IMR-90 (cell line): Measurements from ENCODE around the gene PIP4K2B. TPM values are rescaled to one million over a fixed set of nuclear protein-coding genes. Genes with fewer than 3 reads are reported as not detected.
A peak's percentile ranks its signal among the peaks of the same experiment; 100 is the strongest.

ENCODE experiments used
- ATAC-seq: fragments of 200-7000 bp; cut with Tn5 transposase; 2 replicates; pipeline ENCODE4 v1.9.1; 2020; ENCODE audit warnings: low read depth, mild to moderate bottlenecking, moderate library complexity
- BruUV-seq: library from RNA; stranded (reverse); fragments of 400-500 nt; replicated peaks from 2 replicates; lab custom pipeline; 2021; lab: Mats Ljungman, UMichigan
- CTCF ChIA-PET: fragments of 300-600 bp; formaldehyde crosslinking; extraction: SDS; loops from one replicate; lab custom pipeline; 2021; ENCODE audit warnings: antibody characterized with exemption; lab: Yijun Ruan, JAX
- POLR2A ChIA-PET: fragments of 300-600 bp; sonication (Branson Sonifier 250); formaldehyde crosslinking; loops from one replicate; lab custom pipeline; 2022; ENCODE audit warnings: antibody characterized with exemption; ENCODE audit not compliant: unreplicated experiment; lab: Charles Lee
- DNase-seq: peaks from one replicate; pipeline ENCODE4 v3.0.0; 2013
- H2AFZ ChIP-seq: replicated peaks from 2 replicates; pipeline ENCODE3; 2013; ENCODE audit warnings: low read length, mild to moderate bottlenecking; ENCODE audit not compliant: poor library complexity
- H2AK5ac ChIP-seq: 2 replicates; pipeline ENCODE4 v1.6.1; 2013; ENCODE audit warnings: low read depth, low read length, inconsistent platforms
- H2AK9ac ChIP-seq: replicated peaks from 2 replicates; pipeline ENCODE3; 2013; ENCODE audit warnings: mild to moderate bottlenecking, low read depth, low read length, moderate library complexity; ENCODE audit not compliant: poor library complexity
- H2BK120ac ChIP-seq: 2 replicates; pipeline ENCODE4 v1.6.1; 2013; ENCODE audit warnings: low read depth, low read length, inconsistent platforms
- H2BK15ac ChIP-seq: 3 replicates; pipeline ENCODE4 v1.6.1; 2013; ENCODE audit warnings: low read depth, low read length, inconsistent platforms
- H2BK20ac ChIP-seq: 2 replicates; pipeline ENCODE4 v1.6.1; 2013; ENCODE audit warnings: low read depth, mild to moderate bottlenecking, inconsistent platforms, low read length, moderate library complexity
- H2BK5ac ChIP-seq: 2 replicates; pipeline ENCODE4 v1.6.1; 2013; ENCODE audit warnings: mild to moderate bottlenecking, low read depth, low read length, inconsistent platforms; ENCODE audit not compliant: poor library complexity, severe bottlenecking
- H3K14ac ChIP-seq: replicated peaks from 2 replicates; pipeline ENCODE4 v1.6.1; 2013; ENCODE audit warnings: low read depth, low read length, inconsistent platforms
- H3K18ac ChIP-seq: 2 replicates; pipeline ENCODE4 v1.6.1; 2013; ENCODE audit warnings: low read depth, low read length, control low read depth
- H3K23ac ChIP-seq: 2 replicates; pipeline ENCODE4 v1.6.1; 2013; ENCODE audit warnings: low read depth, low read length, inconsistent platforms
- H3K27ac ChIP-seq: 2 replicates; pipeline ENCODE4 v1.5.1; 2013; ENCODE audit warnings: mild to moderate bottlenecking, control low read depth, low read length; ENCODE audit not compliant: insufficient read depth
- H3K27me3 ChIP-seq: 2 replicates; pipeline ENCODE4 v1.6.1; 2013; ENCODE audit warnings: low read length; ENCODE audit not compliant: control insufficient read depth, insufficient read depth
- H3K36me3 ChIP-seq: 2 replicates; pipeline ENCODE4 v1.6.1; 2013; ENCODE audit warnings: low read length, mixed read lengths; ENCODE audit not compliant: control insufficient read depth, insufficient read depth
- H3K4ac ChIP-seq: 2 replicates; pipeline ENCODE4 v1.6.1; 2013; ENCODE audit warnings: low read depth, low read length, inconsistent platforms
- H3K4me1 ChIP-seq: 2 replicates; pipeline ENCODE4 v1.6.1; 2013; ENCODE audit warnings: low read length, mixed read lengths; ENCODE audit not compliant: control insufficient read depth, insufficient read depth
- H3K4me2 ChIP-seq: 2 replicates; pipeline ENCODE4 v1.6.1; 2013; ENCODE audit warnings: low read depth, mild to moderate bottlenecking, control low read depth, low read length, moderate library complexity
- H3K4me3 ChIP-seq: 2 replicates; pipeline ENCODE4 v1.5.1; 2013; ENCODE audit warnings: low read depth, mild to moderate bottlenecking, control low read depth, low read length, moderate library complexity; ENCODE audit not compliant: insufficient read depth
- H3K56ac ChIP-seq: 2 replicates; pipeline ENCODE4 v1.6.1; 2013; ENCODE audit warnings: low read length, inconsistent platforms; ENCODE audit not compliant: insufficient read depth; ENCODE audit errors: extremely low read depth
- H3K79me1 ChIP-seq, 2 experiments: 2 replicates each; pipeline ENCODE4 v1.6.1; 2013; ENCODE audit warnings: low read length in 2 of 2, inconsistent platforms in 1 of 2, low read depth in 1 of 2
- H3K9ac ChIP-seq: 2 replicates; pipeline ENCODE4 v1.6.1; 2013; ENCODE audit warnings: low read depth, low read length, control low read depth
- H3K9me1 ChIP-seq: 2 replicates; pipeline ENCODE4 v1.6.1; 2013; ENCODE audit warnings: low read length, inconsistent platforms; ENCODE audit not compliant: insufficient read depth
- H3K9me3 ChIP-seq: 2 replicates; pipeline ENCODE4 v1.6.1; 2013; ENCODE audit warnings: low read length; ENCODE audit not compliant: control insufficient read depth, insufficient read depth
- H4K20me1 ChIP-seq: 2 replicates; pipeline ENCODE4 v1.6.1; 2013; ENCODE audit warnings: low read length, inconsistent platforms; ENCODE audit not compliant: insufficient read depth
- H4K5ac ChIP-seq: 2 replicates; pipeline ENCODE4 v1.6.1; 2013; ENCODE audit warnings: mild to moderate bottlenecking, low read depth, low read length, control low read depth
- H4K8ac ChIP-seq, 2 experiments: 2 replicates each; pipeline ENCODE4 v1.6.1; 2013; ENCODE audit warnings: low read depth in 2 of 2, low read length in 2 of 2, control low read depth in 1 of 2, inconsistent platforms in 1 of 2
- H4K91ac ChIP-seq: 2 replicates; pipeline ENCODE4 v1.6.1; 2013; ENCODE audit warnings: low read depth, low read length, inconsistent platforms; ENCODE audit not compliant: insufficient read depth
- FOS ChIP-seq: fragments of 150-350 bp; IDR thresholded peaks from 2 replicates; pipeline ENCODE4 v1.6.1; 2016; ENCODE audit warnings: low read depth, low read length
- WGBS, 2 experiments: methylation state at CpG; one replicate each; pipeline versions ENCODE4 v1.1.5 to v1.1.7; 2013; ENCODE audit warnings: missing lambda C conversion rate in 2 of 2; ENCODE audit not compliant: insufficient read length in 1 of 2; ENCODE audit errors: extremely low coverage in 2 of 2; 5-methylcytosine and 5-hydroxymethylcytosine counted together
- dilution Hi-C: fragments of 300-500 bp; cut with HindIII; formaldehyde crosslinking; loops from one replicate; pipeline ENCODE4 v1.14.3; 2018; ENCODE audit warnings: low sequenced_read_pairs; ENCODE audit not compliant: unreplicated experiment
- in situ Hi-C: fragments of 300-500 bp; cut with MboI; formaldehyde crosslinking; loops from 3 replicates; pipeline ENCODE4 v1.14.3; 2019; ENCODE audit warnings: low sequenced_read_pairs, inconsistent platforms, mixed read lengths
- intact Hi-C: fragments of 100-400 bp; cut with micrococcal nuclease; formaldehyde crosslinking; loops from 2 replicates; pipeline ENCODE4 v1.10.0; 2022
- microRNA-seq, 2 experiments: library from miRNA; stranded (forward) in 1 of 2; unstranded in 1 of 2; fragments of 10-50 nt in 1 of 2; fragments of <30 nt in 1 of 2; gene quantifications in 1 of 2; microRNA quantifications in 1 of 2; one replicate each; pipeline versions ENCODE3 to v1.1.0; 2013 to 2020; ENCODE audit not compliant: insufficient read depth in 1 of 2, insufficient read length in 1 of 2, unreplicated experiment in 1 of 2
- polyA plus RNA-seq, 3 experiments: library from polyadenylated mRNA; depleted of rRNA; stranded (reverse); fragments of >200 nt; gene quantifications; 2 replicates each; pipeline ENCODE4 v1.2.3, GENCODE V29; 2012; ENCODE audit warnings: low replicate concordance in 1 of 3
- small RNA-seq, 5 experiments: library from RNA; depleted of rRNA; stranded (forward); fragments of <200 nt; gene quantifications; one replicate each; pipeline ENCODE3, GENCODE V24; 2012
- total RNA-seq: library from RNA; depleted of rRNA; stranded (reverse); fragments of >200 nt; gene quantifications from 2 replicates; pipeline ENCODE4 v1.2.3, GENCODE V29; 2012; rRNA removed

The PIP4K2B gene
- total and polyA plus RNA-seq, 2 of the 4 experiments (the other 2 are of a cell fraction) = 40.0 to 40.2 TPM

DNA sequence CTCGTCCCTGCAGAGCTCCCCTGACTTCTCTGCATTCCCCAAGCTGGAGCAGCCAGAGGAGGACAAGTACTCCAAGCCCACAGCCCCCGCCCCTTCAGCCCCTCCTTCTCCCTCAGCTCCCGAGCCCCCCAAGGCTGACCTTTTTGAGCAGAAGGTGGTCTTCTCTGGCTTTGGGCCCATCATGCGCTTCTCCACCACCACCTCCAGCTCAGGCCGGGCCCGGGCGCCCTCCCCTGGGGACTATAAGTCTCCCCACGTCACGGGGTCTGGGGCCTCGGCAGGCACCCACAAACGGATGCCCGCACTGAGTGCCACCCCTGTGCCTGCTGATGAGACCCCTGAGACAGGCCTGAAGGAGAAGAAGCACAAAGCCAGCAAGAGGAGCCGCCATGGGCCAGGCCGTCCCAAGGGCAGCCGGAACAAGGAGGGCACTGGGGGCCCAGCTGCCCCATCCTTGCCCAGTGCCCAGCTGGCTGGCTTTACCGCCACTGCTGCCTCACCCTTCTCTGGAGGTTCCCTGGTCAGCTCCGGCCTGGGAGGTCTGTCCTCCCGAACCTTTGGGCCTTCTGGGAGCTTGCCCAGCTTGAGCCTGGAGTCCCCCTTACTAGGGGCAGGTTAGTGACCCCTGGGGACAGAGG is 82.9 kb downstream of the PIP4K2B start:
- dilution Hi-C loops (no loop called here), in situ Hi-C loops (no loop called here), intact Hi-C loops (no loop called here)
- DNase-seq (no peak), ATAC-seq (no peak)
- Histone ChIP-seq H2BK20ac (no peak overlapping the region), H3K9me3 (no peaks in the 10 kb centered on the region), H3K27me3 (no peaks in the 10 kb centered on the region), H3K23ac (no peak overlapping the region), H2AK9ac (no peak overlapping the region), H3K4me3 (no peak overlapping the region), H3K27ac (no peak overlapping the region), H4K91ac (no peak overlapping the region), H4K5ac (no peak overlapping the region), H2BK15ac (no peak overlapping the region), H3K56ac (no peak overlapping the region), H4K20me1 (no peaks in the 10 kb centered on the region), H3K14ac (no peak overlapping the region), H3K4ac (no peak overlapping the region), H3K9ac (no peak overlapping the region), H2BK5ac (no peak overlapping the region), H3K36me3 (peaks cover 75% of the 10 kb centered on the region), H3K4me2 (no peak overlapping the region), H3K4me1 (no peaks in the 10 kb centered on the region), H3K18ac (no peak overlapping the region), H2AK5ac (no peak overlapping the region), H2AFZ (no peak overlapping the region), H3K9me1 (no peaks in the 10 kb centered on the region), H3K79me1 (no peaks in the 10 kb centered on the region), H2BK120ac (no peak overlapping the region), H4K8ac (no peak overlapping the region)
- WGBS, 2 experiments = 93% methylated on average over 5 of the region's 18 CpGs; no CpG with 5 or more reads in 1 of the 2 experiments
- BruUV-seq = TSS peak; percentile 55
- CTCF ChIA-PET = no interaction called here
- POLR2A ChIA-PET = no interaction called here
- TF ChIP-seq FOS = no peak

Small RNA genes within 50 kb of the gene (microRNA-seq; reads per million reads assigned to microRNA genes)
- gene MIR4726 (ENCODE audit: insufficient read depth in 1 of 2, insufficient read length in 1 of 2, unreplicated experiment in 1 of 2) (1.5 to 4.1 reads per million in 2 experiments), gene MIR4727 (ENCODE audit: insufficient read depth in 1 of 2, insufficient read length in 1 of 2, unreplicated experiment in 1 of 2) (0.37 to 2.1 reads per million in 2 experiments), gene RNA5SP440 (ENCODE audit: insufficient read depth, insufficient read length) (not detected), gene RNU6-866P (ENCODE audit: insufficient read depth, insufficient read length) (not detected)

Small RNA genes within 50 kb of the gene (small RNA-seq; reads per million reads assigned to genes)
- gene MIR4726 (0 reads per million in 5 experiments), gene MIR4727 (0 to 0.89 (median 0) reads per million in 5 experiments), gene RNA5SP440 (0 to 1.4 (median 0.25) reads per million in 5 experiments), gene RNU6-866P (0 to 0.60 (median 0) reads per million in 5 experiments)

Other genes with a start within 250 kb of the PIP4K2B start
- gene SRCIN1, start 193.6 kb downstream of the PIP4K2B start, total RNA-seq = not detected in 2 replicates
- not detected in 2 replicates for gene SRCIN1, start 193.6 kb downstream of the PIP4K2B start, polyA plus RNA-seq (2012; rRNA removed)
- gene EPOP, start 124.6 kb downstream of the PIP4K2B start, total RNA-seq = 0.28 and 0.36 TPM in 2 replicates
- gene EPOP, start 124.6 kb downstream of the PIP4K2B start, polyA plus RNA-seq (2012; rRNA removed) = 0.80 and 0.82 TPM in 2 replicates
- 7.2 and 7.5 TPM in 2 replicates for gene MLLT6, start 94.3 kb downstream of the PIP4K2B start, total RNA-seq
- 21.2 and 22.7 TPM in 2 replicates for gene MLLT6, start 94.3 kb downstream of the PIP4K2B start, polyA plus RNA-seq (2012; rRNA removed)
- gene CISD3, start 69.2 kb downstream of the PIP4K2B start, total RNA-seq = 1.3 and 1.4 TPM in 2 replicates
- 14.1 and 20.3 TPM in 2 replicates for gene CISD3, start 69.2 kb downstream of the PIP4K2B start, polyA plus RNA-seq (2012; rRNA removed)
- gene PCGF2, start 51.2 kb downstream of the PIP4K2B start, total RNA-seq = 1.1 and 1.4 TPM in 2 replicates
- 18.2 and 27.8 TPM in 2 replicates for gene PCGF2, start 51.2 kb downstream of the PIP4K2B start, polyA plus RNA-seq (2012; rRNA removed)
- gene PSMB3, start 46.8 kb downstream of the PIP4K2B start, total RNA-seq = 510 and 828 TPM in 2 replicates
- gene PSMB3, start 46.8 kb downstream of the PIP4K2B start, polyA plus RNA-seq (2012; rRNA removed) = 480 and 525 TPM in 2 replicates
- gene CWC25, start 25.8 kb upstream of the PIP4K2B start, total RNA-seq = 9.1 and 9.7 TPM in 2 replicates
- 14.9 and 16.1 TPM in 2 replicates for gene CWC25, start 25.8 kb upstream of the PIP4K2B start, polyA plus RNA-seq (2012; rRNA removed)
- 1,170 and 2,401 TPM in 2 replicates for gene RPL23, start 54.2 kb upstream of the PIP4K2B start, total RNA-seq
- 1,882 and 2,308 TPM in 2 replicates for gene RPL23, start 54.2 kb upstream of the PIP4K2B start, polyA plus RNA-seq (2012; rRNA removed)
- 79.8 and 113 TPM in 2 replicates for gene LASP1, start 70.5 kb upstream of the PIP4K2B start, total RNA-seq
- 262 and 304 TPM in 2 replicates for gene LASP1, start 70.5 kb upstream of the PIP4K2B start, polyA plus RNA-seq (2012; rRNA removed)
- gene FBXO47, start 167.8 kb upstream of the PIP4K2B start, total RNA-seq = under 0.01 TPM in 1 of 2 replicates, not detected in the other
- gene FBXO47, start 167.8 kb upstream of the PIP4K2B start, polyA plus RNA-seq (2012; rRNA removed) = not detected in 2 replicates